Endothelial cell of umbilical vein (primary cell): Measurements from ENCODE around the gene PLEKHH3. TPM values are rescaled to one million over a fixed set of nuclear protein-coding genes. Genes with fewer than 3 reads are reported as not detected.
A peak's percentile ranks its signal among the peaks of the same experiment; 100 is the strongest.

Source experiments
- BruUV-seq: library from RNA; stranded (reverse); fragments of 400-500 nt; replicated peaks from 2 replicates; lab custom pipeline; 2021; lab: Mats Ljungman, UMichigan
- CTCF ChIA-PET: fragments of 300-600, 350-600 bp; sonication (Branson Sonifier 250); formaldehyde crosslinking; loops from one replicate; lab custom pipeline; 2021; ENCODE audit warnings: antibody characterized with exemption, inconsistent platforms; lab: Charles Lee
- POLR2A ChIA-PET: fragments of 300-600, 350-600 bp; sonication (Branson Sonifier 250); formaldehyde crosslinking; loops from one replicate; lab custom pipeline; 2021; ENCODE audit warnings: antibody characterized with exemption, inconsistent platforms; lab: Charles Lee
- DNase-seq: peaks from one replicate; pipeline ENCODE4 v3.0.0-alpha.2; 2011; ENCODE audit warnings: low read depth, low spot score
- FAIRE-seq: peaks from 2 replicates; lab custom pipeline; 2011; peaks lifted over from hg19 to GRCh38; lab: Jason Lieb, UNC
- H2AFZ ChIP-seq: 2 replicates; pipeline ENCODE4 v1.6.0; 2012; ENCODE audit warnings: low read depth, low read length, control low read depth, inconsistent platforms
- H3K27ac ChIP-seq: 2 replicates; pipeline ENCODE4 v1.5.1; 2011; ENCODE audit warnings: low read depth, mild to moderate bottlenecking, control low read depth, low read length, moderate library complexity; ENCODE audit not compliant: insufficient read depth
- H3K27me3 ChIP-seq, 2 experiments: 2 replicates each; pipeline versions ENCODE4 v1.6.0 to v1.6.1; 2011; ENCODE audit warnings: low read length in 2 of 2, mixed read lengths in 1 of 2; ENCODE audit not compliant: control insufficient read depth in 2 of 2, insufficient read depth in 2 of 2
- H3K36me3 ChIP-seq, 2 experiments: 2 replicates in 1 of 2; 3 replicates in 1 of 2; pipeline ENCODE4 v1.5.1; 2011; ENCODE audit warnings: low read length in 2 of 2, mild to moderate bottlenecking in 1 of 2, moderate library complexity in 1 of 2; ENCODE audit not compliant: control insufficient read depth in 2 of 2, insufficient read depth in 2 of 2; ENCODE audit errors: extremely low read depth in 1 of 2
- H3K4me1 ChIP-seq: 3 replicates; pipeline ENCODE4 v1.5.1; 2011; ENCODE audit warnings: mild to moderate bottlenecking, low read length; ENCODE audit not compliant: control insufficient read depth, insufficient read depth; ENCODE audit errors: extremely low read depth
- H3K4me2 ChIP-seq: 2 replicates; pipeline ENCODE4 v1.6.1; 2011; ENCODE audit warnings: low read length, control low read depth, mixed read lengths; ENCODE audit not compliant: insufficient read depth
- H3K4me3 ChIP-seq, 3 experiments: fragments of 200-600 bp in 1 of 3; sonication (generic), shearing (Covaris generic) in 1 of 3; replicated peaks in 1 of 3; 2 replicates each; pipeline ENCODE4 v1.5.1; 2011 to 2016; ENCODE audit warnings: control low read depth in 3 of 3, low read length in 3 of 3, mild to moderate bottlenecking in 2 of 3, inconsistent platforms in 1 of 3, low read depth in 1 of 3, moderate library complexity in 1 of 3; ENCODE audit not compliant: insufficient read depth in 1 of 3
- H3K79me2 ChIP-seq: 2 replicates; pipeline ENCODE4 v1.6.0; 2012; ENCODE audit warnings: low read length, inconsistent platforms; ENCODE audit not compliant: control insufficient read depth, insufficient read depth
- H3K9ac ChIP-seq: replicated peaks from 2 replicates; pipeline ENCODE3; 2011; ENCODE audit warnings: low read length, control low read depth; ENCODE audit not compliant: insufficient read depth; ENCODE audit errors: extremely low read depth
- H3K9me1 ChIP-seq: replicated peaks from 3 replicates; pipeline ENCODE4 v1.6.0; 2011; ENCODE audit warnings: mild to moderate bottlenecking, low read length; ENCODE audit not compliant: control insufficient read depth, insufficient read depth; ENCODE audit errors: extremely low read depth
- H3K9me3 ChIP-seq: replicated peaks from 2 replicates; pipeline ENCODE4 v1.5.1; 2012; ENCODE audit warnings: low read length, inconsistent platforms; ENCODE audit not compliant: control insufficient read depth, insufficient read depth
- H4K20me1 ChIP-seq: replicated peaks from 2 replicates; pipeline ENCODE3; 2011; ENCODE audit warnings: mild to moderate bottlenecking, low read length; ENCODE audit not compliant: control insufficient read depth, insufficient read depth; ENCODE audit errors: extremely low read depth
- MYC ChIP-seq: IDR thresholded peaks from one replicate; pipeline ENCODE4 v1.6.1; 2011; ENCODE audit warnings: mild to moderate bottlenecking, low read depth, low read length
- POLR2A ChIP-seq: IDR thresholded peaks from 2 replicates; pipeline ENCODE4 v1.6.1; 2012; ENCODE audit warnings: low read depth, mild to moderate bottlenecking, control low read depth, low read length
- POLR2AphosphoS5 ChIP-seq: IDR thresholded peaks from 2 replicates; pipeline ENCODE4 v1.6.1; 2012; ENCODE audit warnings: low read depth, mild to moderate bottlenecking, control low read depth, low read length, moderate library complexity; ENCODE audit not compliant: insufficient read depth
- dilution Hi-C: fragments of 300-500 bp; cut with MboI; formaldehyde crosslinking; loops from one replicate; pipeline ENCODE4 v1.15.0; 2019; ENCODE audit warnings: low sequenced_read_pairs; ENCODE audit not compliant: extremely low pct_ligation_motif_present
- intact Hi-C: fragments of 100-400 bp; cut with micrococcal nuclease; formaldehyde crosslinking; loops from one replicate; pipeline ENCODE4 v1.10.0; 2022
- polyA plus RNA-seq, 4 experiments: library from polyadenylated mRNA; depleted of rRNA in 3 of 4; stranded (reverse) in 3 of 4; unstranded in 1 of 4; fragments of >200 nt; gene quantifications; 2 replicates each; pipeline versions ENCODE4 v1.2.1 to v1.2.3, GENCODE V29; 2011 to 2012; ENCODE audit warnings: missing spikeins in 1 of 4
- total RNA-seq: library from RNA; stranded (reverse); gene quantifications from 2 replicates; pipeline ENCODE4 v1.2.3, GENCODE V29; 2021
- TF ChIP-seq, protein P1 (sequence below): IDR thresholded peaks from 2 replicates; pipeline ENCODE4 v1.6.1; 2011; ENCODE audit not compliant: insufficient read depth, insufficient read length
- TF ChIP-seq, protein P2 (sequence below), 2 donors: IDR thresholded peaks; 1 replicate in 1 of 2; 2 replicates in 1 of 2; pipeline ENCODE4 v1.5.1; 2011; ENCODE audit warnings: low read length in 2 of 2, mild to moderate bottlenecking in 2 of 2, moderate library complexity in 2 of 2, control low read depth in 1 of 2, inconsistent platforms in 1 of 2, low read depth in 1 of 2; ENCODE audit not compliant: insufficient read depth in 1 of 2; ENCODE audit errors: extremely low read depth in 1 of 2

The PLEKHH3 gene
- total and polyA plus RNA-seq, 2 donors (not counting 3 experiments of a cell fraction or from before 2014, with no cell fraction given) = 5.4 to 11.3 TPM

DNA sequence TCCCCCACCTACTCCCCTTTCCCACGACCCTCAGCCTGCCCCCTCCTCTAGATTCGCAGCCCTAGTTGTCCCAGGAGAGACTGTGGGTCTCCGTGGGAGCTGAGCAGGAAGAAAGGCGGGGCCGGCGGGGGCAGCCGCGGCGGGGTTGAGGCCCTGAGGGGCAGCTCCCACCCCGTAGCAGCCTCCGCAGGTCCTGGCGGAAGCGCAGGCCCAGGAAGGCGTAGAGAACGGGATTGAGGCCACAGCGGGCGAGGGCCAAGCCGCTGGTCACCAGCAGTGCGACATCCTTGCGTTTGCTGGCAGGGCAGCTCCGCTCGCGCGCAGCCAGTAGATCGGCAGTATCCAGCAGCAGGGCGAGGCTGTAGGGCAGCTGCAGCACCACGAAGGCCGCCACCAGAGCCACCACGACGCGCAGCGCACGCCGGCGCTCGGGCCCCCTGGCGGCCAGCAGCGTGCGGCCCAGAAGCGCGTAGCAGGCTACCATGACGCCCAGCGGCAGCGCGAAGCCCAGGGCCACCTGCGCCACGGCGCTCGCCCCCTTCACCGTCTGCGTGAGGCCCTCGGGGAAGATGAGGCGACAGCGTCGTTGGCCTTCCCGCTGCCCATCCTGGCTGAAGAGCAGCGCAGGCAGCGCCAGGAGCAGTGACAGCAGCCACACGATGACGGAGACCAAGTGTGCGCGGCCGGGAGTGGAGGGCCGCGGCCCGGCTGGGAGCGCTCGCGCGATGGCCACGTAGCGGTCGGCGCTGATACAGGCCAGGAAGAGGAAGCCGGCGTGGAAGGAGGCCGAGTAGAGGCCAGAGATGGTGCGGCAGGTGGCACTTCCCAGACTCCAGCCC, 2.9 kb upstream of the PLEKHH3 start:
- H3K4me1 ChIP-seq = peaks cover 46% of the 10 kb centered on the region
- no peaks in the 10 kb centered on the region for H4K20me1 ChIP-seq
- FAIRE-seq = peak; percentile 81
- H3K9me1 ChIP-seq = no peaks in the 10 kb centered on the region
- peak overlapping the region; percentile 95 for H2AFZ ChIP-seq
- H3K9ac ChIP-seq = no peak overlapping the region
- intact Hi-C loops = loop anchor here (1.0 to 5.0 kb wide), 3 partner anchors 101 to 357 kb away; partner anchors contain the start of gene WNK4
- peak overlapping the region in 1 of 3 experiments; percentile 16 for H3K4me3 ChIP-seq
- H3K4me2 ChIP-seq = peak overlapping the region; percentile 13
- ChIA-PET CTCF (interaction anchor here (0.7 to 8.3 kb wide), 12 partner anchors 16 to 131 kb away, joined by 3 to 235 read pairs (median 4); partner anchors contain the start of genes PSMC3IP, RETREG3, TUBG1 and TUBG2), POLR2A (no interaction called here)
- H3K9me3 ChIP-seq = no peaks in the 10 kb centered on the region
- TF ChIP-seq POLR2A = no peak
- TF ChIP-seq, protein P1, sequence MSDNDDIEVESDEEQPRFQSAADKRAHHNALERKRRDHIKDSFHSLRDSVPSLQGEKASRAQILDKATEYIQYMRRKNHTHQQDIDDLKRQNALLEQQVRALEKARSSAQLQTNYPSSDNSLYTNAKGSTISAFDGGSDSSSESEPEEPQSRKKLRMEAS = peak; percentile 56
- TF ChIP-seq, protein P2, sequence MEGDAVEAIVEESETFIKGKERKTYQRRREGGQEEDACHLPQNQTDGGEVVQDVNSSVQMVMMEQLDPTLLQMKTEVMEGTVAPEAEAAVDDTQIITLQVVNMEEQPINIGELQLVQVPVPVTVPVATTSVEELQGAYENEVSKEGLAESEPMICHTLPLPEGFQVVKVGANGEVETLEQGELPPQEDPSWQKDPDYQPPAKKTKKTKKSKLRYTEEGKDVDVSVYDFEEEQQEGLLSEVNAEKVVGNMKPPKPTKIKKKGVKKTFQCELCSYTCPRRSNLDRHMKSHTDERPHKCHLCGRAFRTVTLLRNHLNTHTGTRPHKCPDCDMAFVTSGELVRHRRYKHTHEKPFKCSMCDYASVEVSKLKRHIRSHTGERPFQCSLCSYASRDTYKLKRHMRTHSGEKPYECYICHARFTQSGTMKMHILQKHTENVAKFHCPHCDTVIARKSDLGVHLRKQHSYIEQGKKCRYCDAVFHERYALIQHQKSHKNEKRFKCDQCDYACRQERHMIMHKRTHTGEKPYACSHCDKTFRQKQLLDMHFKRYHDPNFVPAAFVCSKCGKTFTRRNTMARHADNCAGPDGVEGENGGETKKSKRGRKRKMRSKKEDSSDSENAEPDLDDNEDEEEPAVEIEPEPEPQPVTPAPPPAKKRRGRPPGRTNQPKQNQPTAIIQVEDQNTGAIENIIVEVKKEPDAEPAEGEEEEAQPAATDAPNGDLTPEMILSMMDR (IDR thresholded peaks at IDR 0.05; ENCODE audit: extremely low read depth in 1 of 2, insufficient read depth in 1 of 2, low read depth in 1 of 2, low read length in 2 of 2) = peak; percentile 88 to 92
- TF ChIP-seq MYC = peak; percentile 31
- TF ChIP-seq POLR2AphosphoS5 = peak; percentile 43
- peak; percentile 82 for DNase-seq
- dilution Hi-C loops = no loop called here
- no peaks in the 10 kb centered on the region for H3K36me3 ChIP-seq
- BruUV-seq = no TSS peak
- no peaks in the 10 kb centered on the region for H3K79me2 ChIP-seq
- peak overlapping the region; percentile 26 for H3K27ac ChIP-seq
- H3K27me3 ChIP-seq = peaks cover 0 to 5% of the 10 kb centered on the region in 2 experiments
